ENCODE data around the gene CAPN9.
"Not testable (repeated sequence)": the region's sequence is repeated elsewhere in the genome, so short reads cannot be mapped to it uniquely, and the experiment has no call there.

CAPN9 gene

GRCh38 chr1:230749150-230749549, 2.0 kb downstream of the CAPN9 start:
- DNase-seq = no peak

DNA sequence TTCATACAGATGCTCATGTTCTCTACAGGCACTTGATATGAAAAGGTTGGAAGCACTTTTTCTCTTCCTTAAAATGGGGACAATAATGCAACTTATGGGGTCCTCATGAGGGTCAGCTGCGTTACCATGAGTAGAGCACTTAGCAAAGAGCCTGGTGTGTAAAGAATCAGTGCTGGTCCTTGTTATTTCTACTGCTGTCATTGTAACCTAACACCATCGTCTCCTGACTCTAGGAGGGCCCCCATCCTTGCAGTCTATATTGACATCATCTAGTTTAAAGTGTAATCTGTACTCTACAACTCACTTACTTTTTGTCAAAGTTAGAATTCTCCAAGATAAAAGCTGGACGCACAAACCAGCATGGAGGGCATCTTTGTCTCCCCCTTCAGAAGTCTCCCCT, 2.4 kb downstream of the CAPN9 start:
- no peak for DNase-seq

DNA sequence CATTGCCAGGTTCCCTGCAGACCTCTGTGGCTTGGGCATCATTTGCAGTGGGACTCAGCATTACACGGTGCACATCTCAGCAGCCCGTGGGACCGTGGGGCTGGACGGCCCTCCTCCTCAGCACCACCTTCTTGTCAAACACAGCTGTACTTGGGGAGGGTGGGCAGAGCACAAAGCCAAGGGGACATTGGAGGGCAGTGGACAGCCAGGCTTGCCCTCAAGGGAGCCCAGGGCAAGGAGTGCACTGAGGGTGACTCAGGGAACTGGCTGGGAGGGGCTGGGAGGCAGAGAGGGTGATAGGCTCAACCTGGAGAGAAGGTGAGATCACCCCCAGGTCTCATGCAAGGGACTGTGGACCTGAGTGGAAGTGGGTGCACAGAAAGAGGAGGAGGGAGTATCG, 3.4 kb downstream of the CAPN9 start:
- no peak for DNase-seq

DNA sequence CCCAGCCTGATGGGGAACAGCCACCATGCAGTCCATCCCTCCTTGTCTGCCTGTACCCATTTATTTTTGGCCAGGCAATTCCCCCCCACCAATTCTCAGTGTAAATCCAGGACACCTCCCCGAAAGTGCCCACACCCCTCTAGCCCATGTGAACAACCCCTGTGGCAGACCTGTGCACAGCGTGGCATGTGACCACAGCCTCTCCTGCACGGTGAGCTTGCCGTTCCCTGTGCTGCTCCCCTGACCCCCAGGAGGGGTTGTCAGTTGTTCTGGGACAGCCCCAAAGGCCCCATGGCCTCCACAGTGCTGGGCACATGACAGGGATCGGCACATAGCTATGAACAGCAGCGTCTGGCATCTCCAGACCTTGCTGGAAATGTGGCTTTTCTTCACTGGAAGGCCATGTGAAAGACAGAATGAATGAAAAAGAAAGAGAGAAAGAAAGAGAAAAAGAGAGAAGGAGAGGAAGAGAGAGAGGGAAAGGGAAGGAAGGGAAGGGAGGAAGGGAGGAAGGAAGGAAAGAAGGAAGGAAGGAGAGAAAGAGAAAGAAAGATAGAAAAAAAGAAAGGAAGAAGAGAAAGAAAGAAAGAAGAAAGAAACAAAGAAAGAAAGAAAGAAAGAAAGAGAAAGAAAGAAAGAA, 3.9 kb downstream of the CAPN9 start:
- DNase-seq = no peak

DNA sequence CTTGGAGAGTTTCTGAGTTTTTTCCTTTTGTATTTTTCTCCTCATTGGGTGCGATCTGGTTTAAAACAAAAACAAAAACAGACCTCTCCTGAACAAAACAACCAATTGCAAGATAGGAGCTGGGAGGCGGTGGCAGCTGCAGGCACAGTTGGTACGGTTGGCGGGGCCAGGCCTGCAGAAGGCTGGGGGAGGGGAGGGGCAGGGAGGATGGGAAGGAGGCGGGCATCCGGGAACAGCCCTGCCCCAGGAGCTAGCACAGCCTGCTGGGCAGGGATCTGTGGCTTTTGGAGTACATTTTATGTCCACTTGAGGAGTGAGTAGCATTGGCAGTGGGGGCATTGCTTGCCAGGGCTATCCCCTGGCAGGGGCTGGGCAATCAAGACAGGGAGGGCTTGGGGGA, 5.2 kb downstream of the CAPN9 start:
- peak; percentile 68 for DNase-seq

DNA sequence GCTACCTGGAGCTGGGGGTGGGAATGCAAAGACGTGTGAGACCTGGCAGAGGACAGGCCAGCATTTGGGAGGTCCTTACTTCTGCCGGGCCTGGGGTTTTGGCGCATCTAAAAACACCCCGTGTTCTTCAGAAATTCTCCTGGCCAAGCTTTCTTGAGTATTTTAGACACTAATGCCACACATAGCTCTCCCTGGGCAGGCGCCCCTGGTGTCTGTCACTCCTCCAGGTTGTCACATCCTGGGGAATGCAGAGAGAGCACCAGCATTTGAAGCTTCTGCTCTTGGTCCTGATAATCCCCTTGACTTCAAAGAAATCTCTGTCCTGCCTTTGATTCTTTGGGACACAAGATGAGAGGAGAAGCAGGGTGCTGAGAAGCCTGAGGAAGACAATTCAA, 6.0 kb downstream of the CAPN9 start:
- DNase-seq = no peak

DNA sequence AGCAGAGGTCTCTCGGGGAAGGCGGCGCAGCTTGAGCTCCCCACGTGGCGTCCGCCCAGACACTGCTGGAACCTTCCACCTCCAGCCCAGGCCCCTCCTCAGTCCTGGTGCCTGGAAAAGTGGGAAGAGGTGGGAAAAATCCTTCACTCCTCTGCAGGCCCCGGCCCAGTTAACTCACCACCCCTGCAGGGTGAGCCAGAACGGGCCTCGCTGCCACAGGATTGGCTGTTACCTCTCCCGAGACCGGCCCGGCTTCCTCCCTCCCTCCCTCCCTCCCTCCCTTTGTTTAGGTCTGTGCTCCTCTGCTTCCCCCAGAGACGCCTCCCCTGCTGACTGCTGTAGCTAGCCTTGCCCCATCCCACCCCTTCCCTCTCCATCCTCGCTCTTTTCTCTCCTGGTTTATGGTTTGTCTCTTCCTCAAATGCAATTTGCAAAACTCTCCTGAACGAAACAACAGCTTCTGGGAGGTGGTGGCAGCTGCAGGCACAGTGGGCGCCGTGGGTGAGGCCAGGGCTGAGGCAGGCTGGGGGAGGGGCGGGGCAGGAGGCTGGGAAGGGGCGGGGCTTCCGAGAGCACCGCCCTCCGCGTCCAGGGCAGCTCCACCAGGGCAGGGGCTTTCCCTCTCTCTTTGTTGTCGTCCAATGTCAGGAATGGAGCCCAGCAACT, 6.5 kb downstream of the CAPN9 start:
- DNase-seq = no peak

GRCh38 chr1:230754796-230755195, 7.6 kb downstream of the CAPN9 start:
- DNase-seq = no peak

GRCh38 chr1:230757856-230758708, 10.9 kb downstream of the CAPN9 start:
- DNase-seq = no peak

GRCh38 chr1:230758709-230759368, 11.7 kb downstream of the CAPN9 start:
- DNase-seq = peak; percentile 90

GRCh38 chr1:230759369-230760065, 12.3 kb downstream of the CAPN9 start:
- DNase-seq = peak; percentile 79

- peak; percentile 68 for DNase-seq
These were observed 13.2 kb downstream of the CAPN9 start for GRCh38 chr1:230760360-230760827.

- DNase-seq = no peak
These were observed 14.4 kb downstream of the CAPN9 start for GRCh38 chr1:230761443-230762167.

- DNase-seq = no peak
These were observed 16.9 kb downstream of the CAPN9 start for GRCh38 chr1:230763927-230764591.

- DNase-seq = no peak
These were observed 19.1 kb downstream of the CAPN9 start for GRCh38 chr1:230766318-230766717.

GRCh38 chr1:230767859-230768612, 20.8 kb downstream of the CAPN9 start:
- not testable (repeated sequence) for DNase-seq

DNA sequence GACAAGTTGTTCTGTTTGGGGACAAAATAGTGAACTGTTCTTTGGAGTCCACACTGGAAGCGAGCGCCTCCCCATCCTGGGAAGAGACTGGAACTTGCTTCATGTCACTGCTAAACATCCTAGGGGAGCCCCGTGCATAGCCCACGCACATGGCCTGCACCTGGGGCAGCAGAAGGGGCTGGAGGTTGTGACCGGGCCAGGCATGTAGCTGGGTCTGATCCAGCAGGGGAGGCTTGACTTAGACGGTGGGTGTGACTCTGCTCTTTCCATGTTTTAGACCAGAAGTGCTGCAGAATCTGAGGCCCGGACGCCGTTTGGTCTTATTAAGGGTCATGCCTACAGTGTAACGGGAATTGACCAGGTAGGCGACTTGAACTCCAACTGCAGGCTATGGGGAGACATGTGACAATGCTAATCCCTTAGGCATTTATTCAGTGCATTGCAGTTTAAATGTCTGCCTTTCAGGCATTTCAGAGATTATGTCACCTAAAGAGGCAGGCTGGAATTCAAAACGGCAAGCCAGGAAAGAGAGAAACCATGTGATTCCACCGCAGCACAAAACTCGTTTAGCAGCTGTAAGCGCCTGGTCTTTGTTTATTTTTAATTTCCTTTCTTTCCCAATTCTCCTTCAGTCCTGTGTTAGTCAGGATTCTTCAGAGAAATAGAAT, 21.8 kb downstream of the CAPN9 start:
- no peak for DNase-seq

DNA sequence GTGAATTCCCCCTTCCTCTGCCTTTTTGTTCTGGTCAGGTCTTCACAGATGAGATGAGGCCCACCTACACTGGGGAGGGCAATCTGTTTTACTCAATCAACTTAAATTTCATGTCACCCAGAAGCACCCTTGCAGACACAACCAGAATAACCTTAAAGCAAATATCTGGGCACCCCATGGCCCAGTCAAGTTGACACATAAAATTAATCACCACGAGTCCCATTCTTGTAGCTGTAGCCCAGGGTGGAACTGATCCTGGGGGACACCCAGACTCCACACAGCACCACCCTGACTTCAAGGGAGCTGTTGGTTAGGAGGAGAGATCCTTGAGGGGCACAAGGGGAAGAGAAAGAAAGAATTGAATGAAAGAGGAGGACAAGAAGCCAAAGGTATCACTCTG, 23.1 kb downstream of the CAPN9 start:
- DNase-seq = no peak

GRCh38 chr1:230771773-230772354, 24.7 kb downstream of the CAPN9 start:
- no peak for DNase-seq

Measured in NCI-H524 treated with DMSO at 0.1 percent for 48 hours (cell line).